Transverse colon (tissue), 4 donors: Measurements from ENCODE around the gene KREMEN1. TPM values are rescaled to one million over a fixed set of nuclear protein-coding genes. Genes with fewer than 3 reads are reported as not detected.

Source experiments
- DNase-seq: peaks from one replicate; pipeline ENCODE4 v3.0.0-alpha.2; 2019
- H3K27ac ChIP-seq, 4 donors: fragments of 200-600 bp; sonication (generic); 2 replicates each; pipeline ENCODE4 v1.5.1; 2016 to 2018; ENCODE audit warnings: inconsistent platforms in 4 of 4
- H3K27me3 ChIP-seq: fragments of 200-600 bp; sonication (generic); 2 replicates; pipeline ENCODE4 v1.5.1; 2017; ENCODE audit warnings: inconsistent platforms
- H3K36me3 ChIP-seq, 4 donors: fragments of 200-600 bp; sonication (generic); 2 replicates each; pipeline ENCODE4 v1.5.1; 2017 to 2019; ENCODE audit warnings: inconsistent platforms in 4 of 4
- H3K4me1 ChIP-seq, 4 donors: fragments of 200-600 bp; sonication (generic); 2 replicates each; pipeline ENCODE4 v1.5.1; 2017 to 2020; ENCODE audit warnings: inconsistent platforms in 4 of 4
- H3K4me3 ChIP-seq, 4 donors: fragments of 200-600 bp; sonication (generic); 1 replicate in 1 of 4; 2 replicates in 3 of 4; pipeline versions ENCODE4 v1.5.1 to v1.6.1; 2017 to 2019; ENCODE audit warnings: inconsistent platforms in 4 of 4
- H3K9me3 ChIP-seq, 2 donors: fragments of 200-600 bp; sonication (generic); 2 replicates each; pipeline ENCODE4 v1.5.1; 2017 to 2019; ENCODE audit warnings: inconsistent platforms in 2 of 2
- EP300 ChIP-seq: sonication (generic); formaldehyde crosslinking; IDR thresholded peaks from one replicate; pipeline ENCODE4 v1.6.1; 2017; ENCODE audit warnings: antibody characterized with exemption, low read depth
- POLR2A ChIP-seq: fragments of 450-650 bp; IDR thresholded peaks from one replicate; pipeline ENCODE4 v1.6.1; 2016; ENCODE audit warnings: antibody characterized with exemption, mild to moderate bottlenecking, moderate library complexity
- POLR2AphosphoS5 ChIP-seq, 3 donors: sonication (generic); formaldehyde crosslinking; IDR thresholded peaks; one replicate each; pipeline ENCODE4 v1.6.1; 2016; ENCODE audit warnings: antibody characterized with exemption in 3 of 3
- WGBS, 2 donors: methylation state at CpG; one replicate each; pipeline ENCODE4 v1.1.5; 2018; ENCODE audit warnings: low coverage in 1 of 2; 5-methylcytosine and 5-hydroxymethylcytosine counted together
- in situ Hi-C, 4 donors: fragments of 200-750 bp; cut with MboI; loops; one replicate each; pipeline versions ENCODE4 v1.15.0 to v1.15.1; 2017; ENCODE audit warnings: low sequenced_read_pairs in 3 of 4, low pct_ligation_motif_present in 1 of 4, low pct_unique_long_range_greater_than_20kb in 1 of 4
- intact Hi-C: fragments of 100-400 bp; cut with DNase I; formaldehyde crosslinking; loops from one replicate; pipeline ENCODE4 v1.15.1; 2023; ENCODE audit warnings: low total_unique reads
- total RNA-seq, 4 donors: library from RNA; depleted of rRNA; stranded (reverse); fragments of >200 nt; gene quantifications; one replicate each; pipeline ENCODE4 v1.1.0, GENCODE V29; 2016
- TF ChIP-seq, protein P1 (sequence below), 5 experiments: fragments of 200-600 bp in 3 of 5; fragments of 450-650 bp in 2 of 5; sonication (generic) in 3 of 5; IDR thresholded peaks; 1 replicate in 2 of 5; 2 replicates in 3 of 5; pipeline ENCODE4 v1.5.1; 2016 to 2017; ENCODE audit warnings: antibody characterized with exemption in 5 of 5, inconsistent platforms in 3 of 5, mild to moderate bottlenecking in 2 of 5, moderate library complexity in 1 of 5

The KREMEN1 gene
- total RNA-seq, 4 donors from 2014 or later: 5.2 to 39.2 (median 20.1) TPM

DNA sequence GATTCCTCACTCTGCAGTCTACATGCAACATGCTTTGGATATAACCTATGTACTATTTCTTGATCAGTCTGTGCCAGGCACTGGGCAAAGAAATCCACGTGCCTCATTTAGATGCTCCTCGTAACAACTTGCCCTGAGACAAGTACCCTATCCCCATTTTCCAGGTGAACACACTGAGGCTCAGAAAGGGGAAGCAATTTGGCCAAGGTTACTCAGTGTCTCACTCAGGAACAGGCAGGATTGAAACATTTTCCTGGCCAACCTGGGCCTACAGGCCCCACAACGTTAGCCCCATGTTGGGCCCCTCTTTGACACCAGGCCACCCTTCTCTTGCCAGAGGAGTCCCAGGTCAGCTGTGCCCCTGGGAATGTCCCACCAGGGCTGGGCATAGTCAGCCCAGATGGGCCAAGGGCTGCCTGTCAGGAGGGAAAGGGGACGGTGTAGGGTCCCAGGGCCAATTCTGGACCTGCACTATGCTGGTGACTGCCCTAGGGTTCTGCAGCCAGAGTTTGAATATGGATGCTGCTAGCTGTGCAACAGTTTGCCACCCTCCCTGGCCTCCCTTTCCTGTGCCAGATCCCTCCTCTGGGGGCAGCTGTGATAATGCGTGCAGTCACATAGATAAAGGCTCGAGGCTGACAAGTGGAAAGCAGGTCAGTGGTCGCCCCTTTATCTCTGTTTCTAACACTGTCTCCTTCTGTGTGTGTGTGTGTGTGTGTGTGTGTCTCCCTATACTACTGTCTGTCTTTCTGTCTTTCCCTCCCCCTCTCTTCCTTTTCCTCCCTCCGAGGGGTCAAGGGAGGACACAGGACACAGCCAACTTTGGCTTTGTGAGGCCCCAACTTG, 122.5 kb downstream of the KREMEN1 start:
- intact Hi-C loops: no loop called here
- peaks cover 0 to 4% of the 10 kb centered on the region in 2 donors for H3K9me3 ChIP-seq
- no peak overlapping the region for H3K4me3 ChIP-seq
- 79 to 83% methylated on average over 2 to 7 of the region's 8 CpGs for WGBS, 2 donors
- H3K36me3 ChIP-seq: no peaks in the 10 kb centered on the region
- H3K27me3 ChIP-seq: no peaks in the 10 kb centered on the region
- no peaks in the 10 kb centered on the region for H3K4me1 ChIP-seq
- H3K27ac ChIP-seq: no peak overlapping the region
- in situ Hi-C loops: no loop called here
- TF ChIP-seq, protein P1, sequence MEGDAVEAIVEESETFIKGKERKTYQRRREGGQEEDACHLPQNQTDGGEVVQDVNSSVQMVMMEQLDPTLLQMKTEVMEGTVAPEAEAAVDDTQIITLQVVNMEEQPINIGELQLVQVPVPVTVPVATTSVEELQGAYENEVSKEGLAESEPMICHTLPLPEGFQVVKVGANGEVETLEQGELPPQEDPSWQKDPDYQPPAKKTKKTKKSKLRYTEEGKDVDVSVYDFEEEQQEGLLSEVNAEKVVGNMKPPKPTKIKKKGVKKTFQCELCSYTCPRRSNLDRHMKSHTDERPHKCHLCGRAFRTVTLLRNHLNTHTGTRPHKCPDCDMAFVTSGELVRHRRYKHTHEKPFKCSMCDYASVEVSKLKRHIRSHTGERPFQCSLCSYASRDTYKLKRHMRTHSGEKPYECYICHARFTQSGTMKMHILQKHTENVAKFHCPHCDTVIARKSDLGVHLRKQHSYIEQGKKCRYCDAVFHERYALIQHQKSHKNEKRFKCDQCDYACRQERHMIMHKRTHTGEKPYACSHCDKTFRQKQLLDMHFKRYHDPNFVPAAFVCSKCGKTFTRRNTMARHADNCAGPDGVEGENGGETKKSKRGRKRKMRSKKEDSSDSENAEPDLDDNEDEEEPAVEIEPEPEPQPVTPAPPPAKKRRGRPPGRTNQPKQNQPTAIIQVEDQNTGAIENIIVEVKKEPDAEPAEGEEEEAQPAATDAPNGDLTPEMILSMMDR (IDR thresholded peaks at IDR 0.05): no peak
- no peak for TF ChIP-seq EP300
- TF ChIP-seq POLR2A: no peak
- TF ChIP-seq POLR2AphosphoS5 (IDR thresholded peaks at IDR 0.05): no peak
- no peak for DNase-seq

DNA sequence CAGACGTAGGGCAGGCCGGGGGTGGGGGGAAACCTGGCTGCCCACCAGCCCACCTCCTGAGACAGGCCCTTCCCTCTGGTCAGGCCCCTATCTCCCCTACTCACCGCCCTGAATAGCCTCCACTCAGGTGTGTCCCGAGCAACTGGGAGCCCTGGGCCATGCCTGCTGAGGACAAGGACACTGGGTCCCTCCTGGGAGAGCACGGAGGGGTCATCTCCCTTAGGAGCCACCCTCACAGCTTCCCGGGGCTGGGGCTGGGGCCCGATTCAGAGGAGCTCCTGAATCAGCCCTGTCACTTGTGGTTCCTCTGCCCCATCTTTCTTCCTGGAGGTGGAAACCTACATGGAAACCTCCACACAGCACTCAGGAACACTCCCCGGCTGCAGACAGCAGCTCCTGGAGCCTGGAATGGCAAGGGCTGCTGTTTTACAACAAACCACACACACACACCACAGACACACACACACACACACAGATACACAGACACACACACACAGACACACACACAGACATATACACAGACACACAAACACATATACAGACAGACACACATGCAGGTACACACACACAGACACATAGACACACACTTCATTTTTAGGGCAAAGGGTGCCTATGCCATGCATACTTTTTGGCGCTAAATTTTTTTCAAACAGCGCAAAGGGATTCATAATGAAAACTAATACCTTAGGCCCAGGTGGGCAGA, 123.3 kb downstream of the KREMEN1 start:
- no peak for DNase-seq
- Histone ChIP-seq H3K9me3 (peaks cover 0 to 4% of the 10 kb centered on the region in 2 donors), H3K27ac (no peak overlapping the region), H3K27me3 (no peaks in the 10 kb centered on the region), H3K4me3 (no peak overlapping the region), H3K36me3 (no peaks in the 10 kb centered on the region), H3K4me1 (no peaks in the 10 kb centered on the region)
- TF ChIP-seq POLR2A (no peak), EP300 (no peak), POLR2AphosphoS5 (IDR thresholded peaks at IDR 0.05) (no peak)
- TF ChIP-seq, protein P1 (IDR thresholded peaks at IDR 0.05): no peak
- 77% methylated on average over 10 of the region's 10 CpGs; no CpG with 5 or more reads in 1 of the 2 donors for WGBS, 2 donors
- intact Hi-C loops: no loop called here
- in situ Hi-C loops: no loop called here

DNA sequence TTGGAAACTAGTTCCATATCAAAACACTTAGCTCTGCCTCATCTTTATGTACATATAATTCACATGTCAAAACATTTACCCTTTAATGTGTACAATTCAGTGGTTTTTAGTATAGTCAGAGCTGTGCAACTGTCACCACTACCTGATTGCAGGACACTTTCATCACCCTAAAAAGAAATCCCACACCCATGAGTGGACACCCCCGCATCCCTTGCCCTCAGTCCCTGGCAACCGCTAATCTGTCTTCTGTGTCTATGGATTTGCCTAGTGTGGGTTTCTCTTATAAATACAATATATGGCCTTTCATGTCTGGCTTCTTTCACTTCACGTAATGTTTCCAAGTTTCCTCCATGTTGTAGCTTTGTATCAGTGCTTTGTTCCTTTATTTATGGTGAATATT, 124.3 kb downstream of the KREMEN1 start:
- 93 to 100% methylated on average over 3 of the region's 3 CpGs for WGBS, 2 donors
- in situ Hi-C loops: no loop called here
- Histone ChIP-seq H3K27me3 (no peaks in the 10 kb centered on the region), H3K4me1 (peaks cover 0 to 5% (median 2%) of the 10 kb centered on the region in 4 donors), H3K36me3 (no peaks in the 10 kb centered on the region), H3K27ac (no peak overlapping the region), H3K9me3 (peaks cover 0 to 4% of the 10 kb centered on the region in 2 donors), H3K4me3 (no peak overlapping the region)
- intact Hi-C loops: no loop called here
- TF ChIP-seq, protein P1 (IDR thresholded peaks at IDR 0.05): no peak
- TF ChIP-seq POLR2AphosphoS5 (IDR thresholded peaks at IDR 0.05): no peak
- no peak for TF ChIP-seq EP300
- no peak for TF ChIP-seq POLR2A
- DNase-seq: no peak

DNA sequence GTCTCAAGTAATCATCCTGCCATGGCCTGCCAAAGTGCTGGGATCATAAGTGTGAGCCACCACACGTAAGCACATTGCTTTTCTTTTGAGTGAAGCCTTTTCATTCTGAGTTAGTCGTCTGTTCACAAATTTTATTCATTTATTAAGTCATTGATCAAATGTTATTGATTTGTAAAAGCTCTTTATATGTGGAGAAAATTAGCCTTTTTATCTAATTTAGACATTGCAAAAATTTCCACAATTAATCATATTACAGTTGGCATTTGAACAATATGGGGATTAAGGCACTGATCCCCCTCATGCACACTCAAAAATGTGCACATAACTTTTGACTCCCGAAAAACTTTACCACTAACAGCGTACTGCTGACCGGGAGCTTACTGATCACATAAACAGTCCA, 125.4 kb downstream of the KREMEN1 start:
- Histone ChIP-seq H3K27me3 (no peaks in the 10 kb centered on the region), H3K27ac (no peak overlapping the region), H3K4me1 (peaks cover 0 to 14% (median 5%) of the 10 kb centered on the region in 4 donors), H3K36me3 (no peaks in the 10 kb centered on the region), H3K9me3 (peaks cover 0 to 4% of the 10 kb centered on the region in 2 donors), H3K4me3 (no peak overlapping the region)
- intact Hi-C loops: no loop called here
- no peak for TF ChIP-seq POLR2AphosphoS5 (IDR thresholded peaks at IDR 0.05)
- no peak for TF ChIP-seq EP300
- TF ChIP-seq POLR2A: no peak
- TF ChIP-seq, protein P1 (IDR thresholded peaks at IDR 0.05): no peak
- in situ Hi-C loops: no loop called here
- DNase-seq: no peak
- 94 to 97% methylated on average over 3 to 5 of the region's 5 CpGs for WGBS, 2 donors
